ENCODE results near the gene VPS26A.

Gene VPS26A

DNA sequence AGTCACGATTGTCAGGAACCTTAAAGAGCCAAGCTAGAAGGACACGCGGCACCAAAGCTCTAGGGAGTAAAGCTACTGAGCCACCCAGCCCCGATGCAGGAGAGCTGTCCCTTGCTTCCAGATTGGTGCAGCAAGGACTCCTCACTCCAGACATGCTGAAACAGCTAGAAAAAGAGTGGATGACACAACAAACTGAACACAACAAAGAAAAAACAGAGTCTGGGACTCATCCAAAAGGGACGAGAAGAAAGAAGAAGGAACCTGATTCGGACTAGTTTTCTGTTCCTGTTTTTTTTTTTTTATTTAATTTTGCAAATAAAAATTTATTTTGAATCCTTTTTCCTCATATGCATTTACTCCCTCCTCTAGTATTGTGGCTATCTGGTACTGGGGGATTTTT is 84.8 kb downstream of the VPS26A start:
- no peak for TF ChIP-seq CTCF (IDR thresholded peaks at IDR 0.05; ENCODE audit: control insufficient read depth, insufficient read depth, low read depth, low read length, missing control alignments)
- no peak for DNase-seq (ENCODE audit: low read depth)
- no peak overlapping the region for H3K4me3 ChIP-seq (ENCODE audit: control insufficient read depth, low read depth, low read length)

- no peak for TF ChIP-seq CTCF (IDR thresholded peaks at IDR 0.05; ENCODE audit: control insufficient read depth, insufficient read depth, low read depth, low read length, missing control alignments)
- no peak for DNase-seq (ENCODE audit: low read depth)
Observed at GRCh38 chr10:69209787-69210484, 86.0 kb downstream of the VPS26A start.

GRCh38 chr10:69211104-69211503 is 87.1 kb downstream of the VPS26A start:
- DNase-seq (ENCODE audit: low read depth): no peak
- TF ChIP-seq CTCF (IDR thresholded peaks at IDR 0.05; ENCODE audit: control insufficient read depth, insufficient read depth, low read depth, low read length, missing control alignments): no peak
- H3K4me3 ChIP-seq (ENCODE audit: control insufficient read depth, low read depth, low read length): no peak overlapping the region

More at GRCh38 chr10:69209787-69210484, 86.0 kb downstream of the VPS26A start:
- H3K4me3 ChIP-seq (ENCODE audit: control insufficient read depth, low read depth, low read length): no peak overlapping the region

- no peak for DNase-seq (ENCODE audit: low read depth)
- no peak for TF ChIP-seq CTCF (IDR thresholded peaks at IDR 0.05; ENCODE audit: control insufficient read depth, insufficient read depth, low read depth, low read length, missing control alignments)
- no peak overlapping the region for H3K4me3 ChIP-seq (ENCODE audit: control insufficient read depth, low read depth, low read length)
Observed at GRCh38 chr10:69211524-69211923, 87.5 kb downstream of the VPS26A start.

DNA sequence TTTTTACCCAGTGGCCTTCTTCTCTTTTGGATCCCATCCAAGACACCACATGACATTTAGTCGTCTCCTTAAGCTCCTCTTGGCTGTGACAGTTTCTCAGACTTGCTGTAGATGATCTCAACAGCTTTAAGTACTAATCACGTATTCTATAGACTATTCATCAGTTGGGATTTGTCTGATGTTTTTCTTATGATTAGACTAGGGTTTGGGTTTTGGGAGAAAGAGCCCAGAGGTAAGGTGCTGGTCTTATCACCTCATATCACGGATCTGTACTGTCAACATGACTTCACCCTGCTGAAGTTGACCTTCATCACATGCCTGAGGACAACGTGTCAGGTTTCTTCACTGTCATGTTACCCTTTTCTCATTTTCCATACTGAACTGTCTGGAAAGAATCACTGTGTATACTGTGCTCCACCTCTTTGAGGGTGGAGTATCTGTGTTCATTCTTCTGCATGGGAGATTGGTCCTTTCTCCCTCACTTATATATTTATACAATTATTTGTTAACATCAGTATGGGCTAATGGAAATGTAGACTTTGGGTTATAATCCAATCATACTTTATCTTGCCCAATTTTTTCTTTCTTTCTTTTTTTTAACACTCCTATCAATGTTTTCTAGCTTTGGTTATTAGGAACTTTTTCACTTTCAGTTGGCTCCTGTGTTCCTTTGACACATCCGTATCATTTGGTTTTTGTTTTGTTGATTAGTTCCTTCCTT is 89.8 kb downstream of the VPS26A start:
- DNase-seq (ENCODE audit: low read depth): no peak
- TF ChIP-seq CTCF (IDR thresholded peaks at IDR 0.05; ENCODE audit: control insufficient read depth, insufficient read depth, low read depth, low read length, missing control alignments): no peak
- H3K4me3 ChIP-seq (ENCODE audit: control insufficient read depth, low read depth, low read length): no peak overlapping the region

DNA sequence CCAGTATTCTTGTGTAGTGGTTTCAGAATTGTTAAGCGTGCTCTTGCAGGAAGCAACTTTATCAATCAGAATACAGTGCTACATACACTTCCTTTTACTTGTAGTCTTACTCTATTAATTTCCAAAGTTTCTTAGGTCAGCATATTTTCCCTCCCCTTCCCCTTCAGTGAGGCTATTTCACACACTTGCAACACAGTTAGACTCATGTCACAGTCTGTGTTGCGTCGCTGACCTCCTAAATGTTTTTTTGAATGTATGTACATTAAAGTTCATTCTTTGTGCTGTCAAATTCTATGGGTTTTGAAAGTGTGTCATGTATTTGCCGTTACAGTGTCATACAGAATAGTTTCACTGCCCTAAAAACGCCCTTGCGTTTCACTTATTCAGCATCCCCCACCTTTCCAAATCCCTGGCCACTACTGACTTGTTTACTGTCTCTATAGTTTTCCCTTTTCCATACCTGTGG is 90.7 kb downstream of the VPS26A start:
- no peak for DNase-seq (ENCODE audit: low read depth)
- no peak overlapping the region for H3K4me3 ChIP-seq (ENCODE audit: control insufficient read depth, low read depth, low read length)
- no peak for TF ChIP-seq CTCF (IDR thresholded peaks at IDR 0.05; ENCODE audit: control insufficient read depth, insufficient read depth, low read depth, low read length, missing control alignments)
